OCI-LY3 (cell line): Measurements from ENCODE around the gene ACBD3.
A peak's percentile ranks its signal among the peaks of the same experiment; 100 is the strongest.

Experiments used
- H2AFZ ChIP-seq: fragments of 200-600, 300-600 bp; shearing (Covaris generic); 2 replicates; pipeline ENCODE4 v1.6.0; 2014; ENCODE audit warnings: antibody characterized with exemption, low read depth, low read length
- H3K27ac ChIP-seq: fragments of 200-600, 300-600 bp; sonication (generic); 2 replicates; pipeline ENCODE4 v1.5.1; 2014; ENCODE audit warnings: mild to moderate bottlenecking, low read length, moderate library complexity, mixed read lengths
- H3K27me3 ChIP-seq: fragments of 200-600, 300-600 bp; sonication (generic); 2 replicates; pipeline ENCODE4 v1.6.1; 2014; ENCODE audit warnings: low read depth, low read length, mixed read lengths
- H3K36me3 ChIP-seq: fragments of 200-600, 300-600 bp; sonication (generic); replicated peaks from 2 replicates; pipeline ENCODE3; 2014; ENCODE audit warnings: low read depth, low read length, mixed read lengths
- H3K4me1 ChIP-seq: fragments of 300-600, 200-600 bp; sonication (generic); 2 replicates; pipeline ENCODE4 v1.6.1; 2014; ENCODE audit warnings: low read length, mixed read lengths
- H3K4me2 ChIP-seq: fragments of 200-600, 300-600 bp; sonication (generic); 2 replicates; pipeline ENCODE4 v1.6.1; 2014; ENCODE audit warnings: low read length, mixed read lengths
- H3K4me3 ChIP-seq: fragments of 300-600, 200-600 bp; sonication (generic); 2 replicates; pipeline ENCODE4 v1.5.1; 2014; ENCODE audit warnings: antibody characterized with exemption, mild to moderate bottlenecking, low read length, moderate library complexity
- H3K79me2 ChIP-seq: fragments of 300-600, 200-600 bp; shearing (Covaris generic); 2 replicates; pipeline ENCODE4 v1.6.1; 2014; ENCODE audit warnings: mild to moderate bottlenecking, low read length, mixed read lengths
- H3K9ac ChIP-seq: fragments of 300-600, 200-600 bp; shearing (Covaris generic); 2 replicates; pipeline ENCODE4 v1.6.0; 2014; ENCODE audit warnings: mild to moderate bottlenecking, low read length, moderate library complexity
- H3K9me3 ChIP-seq: fragments of 200-600, 300-600 bp; shearing (Covaris generic); 2 replicates; pipeline ENCODE4 v1.6.1; 2014; ENCODE audit warnings: low read length, mixed read lengths; ENCODE audit not compliant: insufficient read depth
- H4K20me1 ChIP-seq: fragments of 200-600, 300-600 bp; sonication (generic); 2 replicates; pipeline ENCODE4 v1.6.1; 2016; ENCODE audit warnings: low read length, mixed read lengths; ENCODE audit not compliant: insufficient read depth
- CTCF ChIP-seq: fragments of 200-600, 300-600 bp; sonication (generic); IDR thresholded peaks from 2 replicates; pipeline ENCODE4 v1.5.1; 2014; ENCODE audit warnings: antibody characterized with exemption, low read length, low read depth
- EZH2phosphoT487 ChIP-seq: fragments of 200-600 bp; shearing (Covaris generic); IDR thresholded peaks from 2 replicates; pipeline ENCODE4 v1.6.1; 2018; ENCODE audit warnings: antibody characterized with exemption, mixed run types, low read depth

The ACBD3 gene

GRCh38 chr1:226112626-226113025, 73.9 kb downstream of the ACBD3 start:
- no peak overlapping the region for H3K9ac ChIP-seq
- H3K27me3 ChIP-seq, result no peaks in the 10 kb centered on the region
- no peak overlapping the region for H3K4me3 ChIP-seq
- TF ChIP-seq CTCF, result no peak
- no peak for TF ChIP-seq EZH2phosphoT487
- H3K27ac ChIP-seq, result no peak overlapping the region
- H3K4me1 ChIP-seq, result peaks cover 16% of the 10 kb centered on the region
- no peaks in the 10 kb centered on the region for H4K20me1 ChIP-seq
- no peaks in the 10 kb centered on the region for H3K36me3 ChIP-seq
- H3K79me2 ChIP-seq, result no peaks in the 10 kb centered on the region
- no peak overlapping the region for H2AFZ ChIP-seq
- no peaks in the 10 kb centered on the region for H3K9me3 ChIP-seq
- no peak overlapping the region for H3K4me2 ChIP-seq

- Histone ChIP-seq H3K9me3 (no peaks in the 10 kb centered on the region), H3K4me2 (peak overlapping the region; percentile 94), H3K27me3 (no peaks in the 10 kb centered on the region), H3K36me3 (no peaks in the 10 kb centered on the region), H3K4me3 (0 out of 2 replicates have a peak overlapping the region, but pooled peaks have one; percentile 76), H2AFZ (no peak overlapping the region), H4K20me1 (no peaks in the 10 kb centered on the region), H3K27ac (no peak overlapping the region), H3K4me1 (peaks cover 18% of the 10 kb centered on the region), H3K79me2 (no peaks in the 10 kb centered on the region), H3K9ac (no peak overlapping the region)
- TF ChIP-seq EZH2phosphoT487, result no peak
- no peak for TF ChIP-seq CTCF
Measured at GRCh38 chr1:226111883-226112261, 74.7 kb downstream of the ACBD3 start.

GRCh38 chr1:226111098-226111882, 75.3 kb downstream of the ACBD3 start:
- Histone ChIP-seq H2AFZ (peak overlapping the region; percentile 33; the same call in 1 of the 2 replicates), H3K4me2 (peak overlapping the region; percentile 94)

More at GRCh38 chr1:226111098-226111882, 75.3 kb downstream of the ACBD3 start:
- Histone ChIP-seq H3K9ac (peak overlapping the region; percentile 75), H3K4me1 (peaks cover 18% of the 10 kb centered on the region), H3K79me2 (no peaks in the 10 kb centered on the region), H3K27me3 (no peaks in the 10 kb centered on the region), H3K36me3 (no peaks in the 10 kb centered on the region), H4K20me1 (no peaks in the 10 kb centered on the region), H3K4me3 (peak overlapping the region; percentile 76), H3K9me3 (no peaks in the 10 kb centered on the region), H3K27ac (peak overlapping the region; percentile 67)
- TF ChIP-seq CTCF, result no peak
- no peak for TF ChIP-seq EZH2phosphoT487
